Thyroid gland (tissue), 4 donors: ENCODE measurements around the gene CAV2. TPM values are rescaled to one million over a fixed set of nuclear protein-coding genes. Genes with fewer than 3 reads are reported as not detected.
A peak's percentile ranks its signal among the peaks of the same experiment; 100 is the strongest.

ENCODE experiments used
- DNase-seq, 2 donors: peaks; one replicate each; pipeline ENCODE4 v3.0.0-alpha.2; 2019
- H3K27ac ChIP-seq, 3 donors: fragments of 200-600 bp; sonication (generic); 1 replicate in 2 of 3; 2 replicates in 1 of 3; pipeline ENCODE4 v1.5.1; 2016 to 2019; ENCODE audit warnings: mild to moderate bottlenecking in 1 of 3, moderate library complexity in 1 of 3
- H3K27me3 ChIP-seq: fragments of 200-600 bp; sonication (generic); one replicate; pipeline ENCODE4 v1.5.1; 2019
- H3K36me3 ChIP-seq, 2 donors: fragments of 200-600 bp; sonication (generic); one replicate each; pipeline ENCODE4 v1.5.1; 2016 to 2019
- H3K4me1 ChIP-seq, 2 donors: fragments of 200-600 bp; sonication (generic); one replicate each; pipeline ENCODE4 v1.5.1; 2017 to 2019
- H3K4me3 ChIP-seq, 3 donors: fragments of 200-600 bp; sonication (generic); replicated peaks in 1 of 3; 1 replicate in 2 of 3; 2 replicates in 1 of 3; pipeline ENCODE4 v1.5.1; 2016; ENCODE audit warnings: mild to moderate bottlenecking in 1 of 3
- H3K9me3 ChIP-seq: fragments of 200-600 bp; sonication (generic); one replicate; pipeline ENCODE4 v1.5.1; 2017
- CTCF ChIP-seq, 6 experiments: fragments of 200-600 bp in 3 of 6; fragments of 450-650 bp in 3 of 6; sonication (generic) in 3 of 6; IDR thresholded peaks; one replicate each; pipeline ENCODE4 v1.5.1; 2016 to 2019; ENCODE audit warnings: antibody characterized with exemption in 6 of 6, mild to moderate bottlenecking in 2 of 6, inconsistent platforms in 1 of 6, moderate library complexity in 1 of 6
- POLR2A ChIP-seq, 2 donors: fragments of 450-650 bp; IDR thresholded peaks; one replicate each; pipeline ENCODE4 v1.6.1; 2017; ENCODE audit warnings: antibody characterized with exemption in 2 of 2, mild to moderate bottlenecking in 2 of 2, moderate library complexity in 1 of 2
- WGBS, 2 donors: methylation state at CpG; one replicate each; pipeline ENCODE4 v1.1.5; 2017; 5-methylcytosine and 5-hydroxymethylcytosine counted together
- intact Hi-C: fragments of 100-400 bp; cut with DNase I; formaldehyde crosslinking; loops from one replicate; pipeline ENCODE4 v1.15.1; 2023
- total RNA-seq, 4 donors: library from RNA; depleted of rRNA; stranded (reverse); fragments of >200 nt; gene quantifications; one replicate each; pipeline ENCODE4 v1.2.3, GENCODE V29; 2016

The CAV2 gene
- total RNA-seq, 4 donors from 2014 or later, result 210 to 331 (median 239) TPM

- WGBS, 2 donors, result 80 to 87% methylated on average over 3 of the region's 3 CpGs
- DNase-seq, result no peak
These were observed 6.3 kb downstream of the CAV2 start for GRCh38 chr7:116505823-116506222.

GRCh38 chr7:116509982-116510579 lies 10.5 kb downstream of the CAV2 start:
- Histone ChIP-seq H3K27me3 (no peaks in the 10 kb centered on the region), H3K4me3 (no peak overlapping the region), H3K4me1 (peaks cover 13 to 19% of the 10 kb centered on the region in 2 donors), H3K9me3 (no peaks in the 10 kb centered on the region), H3K36me3 (no peaks in the 10 kb centered on the region), H3K27ac (peak overlapping the region in 1 of 3 donors; percentile 77)
- peak; percentile 25 to 32 for DNase-seq
- TF ChIP-seq CTCF (IDR thresholded peaks at IDR 0.05) (no peak), POLR2A (IDR thresholded peaks at IDR 0.05) (no peak)
- WGBS, 2 donors, result 56 to 60% methylated on average over 7 of the region's 7 CpGs
- intact Hi-C loops, result no loop called here

More at GRCh38 chr7:116505823-116506222, 6.3 kb downstream of the CAV2 start:
- Histone ChIP-seq H3K9me3 (no peaks in the 10 kb centered on the region), H3K36me3 (no peaks in the 10 kb centered on the region), H3K27ac (no peak overlapping the region), H3K27me3 (no peaks in the 10 kb centered on the region), H3K4me1 (peaks cover 30 to 37% of the 10 kb centered on the region in 2 donors), H3K4me3 (no peak overlapping the region)
- no peak for TF ChIP-seq CTCF (IDR thresholded peaks at IDR 0.05)
- no peak for TF ChIP-seq POLR2A (IDR thresholded peaks at IDR 0.05)
- intact Hi-C loops, result no loop called here

GRCh38 chr7:116510795-116511194 lies 11.3 kb downstream of the CAV2 start:
- no peaks in the 10 kb centered on the region for H3K36me3 ChIP-seq
- H3K4me1 ChIP-seq, result peaks cover 13 to 14% of the 10 kb centered on the region in 2 donors
- no peak overlapping the region for H3K4me3 ChIP-seq
- TF ChIP-seq CTCF (IDR thresholded peaks at IDR 0.05) (no peak), POLR2A (IDR thresholded peaks at IDR 0.05) (no peak)
- no peaks in the 10 kb centered on the region for H3K27me3 ChIP-seq
- peak overlapping the region; percentile 26 to 77 (median 48) for H3K27ac ChIP-seq
- H3K9me3 ChIP-seq, result no peaks in the 10 kb centered on the region
- DNase-seq, result no peak
- intact Hi-C loops, result no loop called here

GRCh38 chr7:116511552-116512519 lies 12.3 kb downstream of the CAV2 start:
- H3K4me1 ChIP-seq, result peaks cover 13 to 14% of the 10 kb centered on the region in 2 donors
- intact Hi-C loops, result no loop called here
- 67 to 76% methylated on average over 12 of the region's 12 CpGs for WGBS, 2 donors

More at GRCh38 chr7:116511552-116512519, 12.3 kb downstream of the CAV2 start:
- TF ChIP-seq POLR2A (IDR thresholded peaks at IDR 0.05) (no peak), CTCF (IDR thresholded peaks at IDR 0.05) (no peak)
- Histone ChIP-seq H3K36me3 (no peaks in the 10 kb centered on the region), H3K27ac (peak overlapping the region; percentile 26 to 77 (median 48)), H3K27me3 (no peaks in the 10 kb centered on the region), H3K4me3 (no peak overlapping the region), H3K9me3 (no peaks in the 10 kb centered on the region)
- DNase-seq, result peak in 1 of 2 donors; percentile 22
